Esophagus muscularis mucosa (tissue), 4 donors: ENCODE measurements around the gene TAX1BP1. TPM values are rescaled to one million over a fixed set of nuclear protein-coding genes. Genes with fewer than 3 reads are reported as not detected.

Experiments
- DNase-seq: peaks from one replicate; pipeline ENCODE4 v3.0.0-alpha.2; 2017; ENCODE audit errors: extremely low spot score
- H3K27ac ChIP-seq, 4 donors: fragments of 200-600 bp; sonication (generic); replicated peaks in 1 of 4; 1 replicate in 3 of 4; 2 replicates in 1 of 4; pipeline ENCODE4 v1.5.1; 2016 to 2019; ENCODE audit warnings: mild to moderate bottlenecking in 1 of 4
- H3K27me3 ChIP-seq, 4 donors: fragments of 200-600 bp; sonication (generic); one replicate each; pipeline versions ENCODE4 v1.5.1 to v1.6.0; 2016 to 2019
- H3K36me3 ChIP-seq, 4 donors: fragments of 200-600 bp; sonication (generic); one replicate each; pipeline ENCODE4 v1.5.1; 2016 to 2019
- H3K4me1 ChIP-seq, 4 donors: fragments of 200-600 bp; sonication (generic); one replicate each; pipeline ENCODE4 v1.5.1; 2016 to 2019
- H3K4me3 ChIP-seq, 4 donors: fragments of 200-600 bp; sonication (generic); 1 replicate in 2 of 4; 2 replicates in 2 of 4; pipeline ENCODE4 v1.5.1; 2016 to 2019; ENCODE audit warnings: mild to moderate bottlenecking in 4 of 4, moderate library complexity in 1 of 4
- H3K9me3 ChIP-seq, 4 donors: fragments of 200-600 bp; sonication (generic); 1 replicate in 3 of 4; 2 replicates in 1 of 4; pipeline ENCODE4 v1.5.1; 2016 to 2019
- CTCF ChIP-seq, 3 experiments: fragments of 200-600 bp in 2 of 3; fragments of 450-650 bp in 1 of 3; sonication (generic) in 2 of 3; IDR thresholded peaks; one replicate each; pipeline ENCODE4 v1.5.1; 2017 to 2019; ENCODE audit warnings: antibody characterized with exemption in 3 of 3, mild to moderate bottlenecking in 2 of 3, moderate library complexity in 1 of 3
- EP300 ChIP-seq: sonication (generic); formaldehyde crosslinking; IDR thresholded peaks from one replicate; pipeline ENCODE4 v1.6.1; 2017; ENCODE audit warnings: antibody characterized with exemption
- POLR2A ChIP-seq: fragments of 450-650 bp; IDR thresholded peaks from one replicate; pipeline ENCODE4 v1.6.1; 2017; ENCODE audit warnings: antibody characterized with exemption, moderate library complexity, mild to moderate bottlenecking, low read depth
- POLR2AphosphoS5 ChIP-seq, 2 donors: sonication (generic); formaldehyde crosslinking; IDR thresholded peaks; one replicate each; pipeline ENCODE4 v1.6.1; 2017; ENCODE audit warnings: antibody characterized with exemption in 2 of 2
- WGBS: methylation state at CpG from one replicate; pipeline ENCODE4 v1.1.5; 2018; 5-methylcytosine and 5-hydroxymethylcytosine counted together
- intact Hi-C: fragments of 100-400 bp; cut with DNase I; formaldehyde crosslinking; loops from one replicate; pipeline ENCODE4 v1.15.1; 2023
- total RNA-seq, 4 donors: library from RNA; depleted of rRNA; stranded (reverse); fragments of >200 nt; gene quantifications; one replicate each; pipeline versions ENCODE4 v1.1.0 to v1.2.1, GENCODE V29; 2016

Gene TAX1BP1
- total RNA-seq, 4 donors from 2014 or later = 107 to 139 (median 127) TPM

GRCh38 chr7:27840313-27840712, 100.4 kb downstream of the TAX1BP1 start:
- H3K27ac ChIP-seq = no peak overlapping the region
- 92% methylated on average over 8 of the region's 8 CpGs for WGBS
- TF ChIP-seq POLR2A = no peak
- no peak for TF ChIP-seq POLR2AphosphoS5 (IDR thresholded peaks at IDR 0.05)
- no peak for TF ChIP-seq CTCF (IDR thresholded peaks at IDR 0.05)
- TF ChIP-seq EP300 = no peak
- DNase-seq = no peak
- no peaks in the 10 kb centered on the region for H3K27me3 ChIP-seq
- peaks cover 0 to 15% (median 12%) of the 10 kb centered on the region in 4 donors for H3K4me1 ChIP-seq
- intact Hi-C loops = no loop called here
- H3K9me3 ChIP-seq = no peaks in the 10 kb centered on the region
- peaks cover 3 to 43% (median 16%) of the 10 kb centered on the region in 4 donors for H3K36me3 ChIP-seq
- H3K4me3 ChIP-seq = no peak overlapping the region

- TF ChIP-seq EP300 (no peak), POLR2A (no peak), POLR2AphosphoS5 (IDR thresholded peaks at IDR 0.05) (no peak), CTCF (IDR thresholded peaks at IDR 0.05) (no peak)
- H3K4me1 ChIP-seq = peaks cover 0 to 15% (median 11%) of the 10 kb centered on the region in 4 donors
- no peak overlapping the region for H3K27ac ChIP-seq
- peaks cover 3 to 40% (median 16%) of the 10 kb centered on the region in 4 donors for H3K36me3 ChIP-seq
- WGBS = 94% methylated on average over 7 of the region's 18 CpGs
- no peak overlapping the region for H3K4me3 ChIP-seq
- DNase-seq = no peak
- intact Hi-C loops = no loop called here
- no peaks in the 10 kb centered on the region for H3K27me3 ChIP-seq
- no peaks in the 10 kb centered on the region for H3K9me3 ChIP-seq
These were observed 100.9 kb downstream of the TAX1BP1 start for GRCh38 chr7:27840760-27841364.

GRCh38 chr7:27842094-27842692, 102.2 kb downstream of the TAX1BP1 start:
- no peak overlapping the region for H3K27ac ChIP-seq
- peaks cover 3 to 33% (median 16%) of the 10 kb centered on the region in 4 donors for H3K36me3 ChIP-seq
- no peaks in the 10 kb centered on the region for H3K27me3 ChIP-seq
- H3K4me3 ChIP-seq = no peak overlapping the region
- DNase-seq = no peak
- H3K9me3 ChIP-seq = no peaks in the 10 kb centered on the region
- intact Hi-C loops = no loop called here
- H3K4me1 ChIP-seq = peaks cover 0 to 15% (median 11%) of the 10 kb centered on the region in 4 donors
- no peak for TF ChIP-seq POLR2AphosphoS5 (IDR thresholded peaks at IDR 0.05)
- TF ChIP-seq POLR2A = no peak
- TF ChIP-seq CTCF (IDR thresholded peaks at IDR 0.05) = no peak
- TF ChIP-seq EP300 = no peak
- 74% methylated on average over 14 of the region's 14 CpGs for WGBS

GRCh38 chr7:27842851-27843250, 102.9 kb downstream of the TAX1BP1 start:
- no peaks in the 10 kb centered on the region for H3K27me3 ChIP-seq
- H3K9me3 ChIP-seq = no peaks in the 10 kb centered on the region
- peaks cover 0 to 15% (median 11%) of the 10 kb centered on the region in 4 donors for H3K4me1 ChIP-seq
- H3K36me3 ChIP-seq = peaks cover 3 to 33% (median 16%) of the 10 kb centered on the region in 4 donors
- WGBS = 93% methylated on average over 9 of the region's 9 CpGs
- no peak overlapping the region for H3K27ac ChIP-seq
- intact Hi-C loops = no loop called here
- no peak for DNase-seq
- TF ChIP-seq EP300 = no peak
- TF ChIP-seq CTCF (IDR thresholded peaks at IDR 0.05) = no peak
- TF ChIP-seq POLR2AphosphoS5 (IDR thresholded peaks at IDR 0.05) = no peak
- TF ChIP-seq POLR2A = no peak
- H3K4me3 ChIP-seq = no peak overlapping the region
